GM21390 (cell line): ENCODE measurements around the gene ZNF662.

Experiments used
- ATAC-seq: cut with Tn5 transposase; IDR thresholded peaks from one replicate; pipeline ENCODE4 v1.9.1; 2021; ENCODE audit not compliant: unreplicated experiment

ZNF662 gene

DNA sequence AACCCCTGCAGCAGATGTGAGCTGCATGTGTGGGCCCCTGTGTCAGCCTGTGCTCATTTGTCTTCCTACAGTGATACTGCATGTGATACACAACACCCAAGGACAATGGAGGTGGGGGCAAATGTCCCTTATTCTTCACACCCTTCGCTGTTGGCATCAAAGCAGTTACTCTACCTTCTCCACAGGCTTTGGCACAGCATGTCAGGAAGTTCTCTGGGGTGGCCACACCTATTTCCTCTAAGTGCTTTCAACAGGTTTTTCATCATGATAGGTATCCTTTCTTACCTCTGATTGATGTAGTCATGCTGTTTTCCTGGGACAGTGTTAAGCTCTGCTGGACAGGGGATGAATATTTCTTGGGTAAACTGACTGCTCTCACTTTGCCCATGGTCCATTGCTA is 29.5 kb downstream of the ZNF662 start:
- ATAC-seq: no peak

DNA sequence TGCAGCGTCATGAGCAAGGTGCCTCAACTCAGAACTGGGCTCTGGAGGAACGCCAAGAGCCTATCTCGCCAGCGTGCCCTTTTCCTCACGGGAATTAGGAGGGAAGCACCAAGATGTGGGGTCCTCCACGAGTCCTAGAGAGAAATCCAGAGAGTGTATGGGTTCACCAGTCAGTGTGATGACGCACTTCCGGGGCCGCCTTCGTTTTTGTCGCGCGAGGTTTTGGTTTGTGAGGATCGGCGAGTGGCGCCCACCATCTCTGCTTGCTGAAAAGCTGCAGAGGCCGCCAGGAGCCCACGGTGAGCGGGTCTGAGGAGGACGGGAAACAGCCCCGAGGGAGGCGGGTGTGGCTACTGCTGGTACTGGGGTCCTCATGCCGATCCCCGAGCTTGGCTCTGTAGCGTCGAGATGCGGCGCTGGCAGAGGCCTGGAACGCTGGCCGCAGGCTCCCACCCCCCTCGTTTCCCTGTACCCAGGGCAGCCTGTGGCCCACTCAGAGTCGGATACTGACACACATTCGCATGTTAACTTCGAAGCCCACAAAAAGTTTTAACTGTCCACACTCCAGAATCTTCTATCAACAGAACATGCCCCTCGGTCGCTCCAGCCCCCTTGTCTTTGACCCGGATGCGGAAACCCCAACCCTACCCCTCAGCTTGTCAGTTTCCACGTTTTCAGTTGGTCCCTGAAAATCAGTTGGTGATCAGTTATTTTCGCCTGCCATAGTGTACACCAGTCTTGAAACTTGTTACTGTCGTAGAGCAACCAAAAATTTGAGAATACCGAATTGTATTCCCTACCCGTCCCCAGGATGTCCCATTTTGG is 30.4 kb downstream of the ZNF662 start:
- no peak for ATAC-seq

DNA sequence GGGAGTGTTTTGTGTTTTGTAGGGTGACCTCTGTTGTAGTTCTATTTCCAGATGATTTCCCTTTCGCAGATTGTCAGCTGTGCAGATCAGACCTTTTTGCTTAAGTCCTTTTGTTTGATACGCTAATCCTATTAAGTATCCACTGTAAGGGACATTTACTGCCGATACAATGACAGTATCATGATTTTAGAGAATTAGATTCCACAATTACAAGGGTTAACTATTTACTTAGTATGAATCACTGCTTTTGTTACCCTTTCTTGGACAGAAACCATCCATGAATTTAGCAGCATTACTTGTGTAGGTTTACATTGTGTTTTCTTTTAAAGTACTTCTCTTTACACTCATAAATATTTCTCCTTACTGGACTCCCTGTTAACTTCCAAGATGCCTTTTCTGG is 31.4 kb downstream of the ZNF662 start:
- no peak for ATAC-seq

DNA sequence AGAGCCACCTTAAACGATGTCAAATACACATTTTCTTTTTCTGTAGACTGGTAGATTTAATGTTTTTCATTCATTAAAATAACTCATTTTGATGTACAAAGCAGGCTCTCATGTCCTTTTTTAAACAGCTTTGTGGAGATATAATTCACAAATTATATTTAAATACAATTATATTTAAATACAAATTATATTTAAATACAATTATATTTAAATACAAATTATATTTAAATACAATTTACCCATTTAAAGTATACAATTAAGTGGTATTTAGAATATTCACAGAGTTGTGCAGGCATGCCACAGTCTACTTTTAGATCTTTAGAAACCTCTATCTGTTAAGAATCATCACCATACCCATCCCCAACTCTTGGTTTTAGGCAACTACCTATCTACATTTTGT is 36.8 kb downstream of the ZNF662 start:
- no peak for ATAC-seq

DNA sequence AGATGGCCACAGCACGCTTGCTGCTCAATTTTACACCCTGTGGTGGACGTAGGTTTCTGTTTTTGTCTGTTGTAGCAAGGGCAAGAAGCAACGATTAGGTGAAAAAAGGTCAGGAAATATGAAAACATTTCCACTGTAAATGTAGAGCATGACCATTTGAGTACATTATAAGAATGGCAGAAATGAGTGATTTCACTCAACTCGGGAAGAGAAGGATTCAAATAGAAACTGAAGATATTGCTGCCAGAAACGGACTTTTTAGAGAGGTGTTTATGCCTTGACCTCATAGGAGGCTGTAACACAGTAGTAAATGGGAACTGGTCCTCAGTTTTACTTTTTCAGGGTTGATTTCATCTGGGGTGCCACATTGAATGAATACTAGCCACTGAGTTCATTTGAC is 40.1 kb downstream of the ZNF662 start:
- ATAC-seq: no peak

DNA sequence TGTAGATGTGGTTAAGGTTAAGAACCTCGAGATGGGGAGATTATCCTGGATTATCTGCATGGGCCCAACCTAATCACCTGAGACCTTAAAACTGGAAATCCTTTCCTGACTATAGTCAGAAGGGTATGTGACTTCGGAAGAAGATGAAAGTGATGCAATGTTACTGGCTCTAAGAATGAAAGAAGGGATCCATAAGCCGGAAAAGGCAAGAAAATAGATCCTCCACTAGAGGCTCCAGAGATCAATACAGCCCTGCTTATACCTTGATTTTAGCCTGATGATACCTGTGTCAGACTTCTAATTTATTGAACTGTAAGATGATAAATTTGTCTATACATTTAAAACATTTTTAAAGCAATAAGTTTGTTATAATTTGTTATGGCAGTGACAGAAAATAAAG is 51.6 kb downstream of the ZNF662 start:
- no peak for ATAC-seq

DNA sequence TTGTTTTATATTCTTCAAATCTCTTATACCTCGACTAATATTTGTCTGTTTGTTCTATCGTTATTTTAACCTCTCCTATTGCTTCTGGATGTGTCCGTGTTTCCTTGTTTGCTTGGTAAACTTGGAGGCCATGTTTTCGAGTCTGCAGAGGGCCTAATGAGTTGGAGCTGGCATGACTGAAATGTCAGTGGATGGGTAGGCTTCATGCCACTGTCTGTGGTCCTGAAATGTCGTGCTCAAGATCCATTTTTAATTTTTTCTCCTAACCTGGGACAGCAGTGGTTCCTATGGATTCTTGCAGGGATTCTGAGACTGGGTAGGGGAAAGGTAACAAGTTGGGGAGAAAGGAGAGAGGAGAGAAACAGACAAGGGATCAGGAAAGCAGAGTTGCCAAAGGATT is 54.3 kb downstream of the ZNF662 start:
- ATAC-seq: no peak

DNA sequence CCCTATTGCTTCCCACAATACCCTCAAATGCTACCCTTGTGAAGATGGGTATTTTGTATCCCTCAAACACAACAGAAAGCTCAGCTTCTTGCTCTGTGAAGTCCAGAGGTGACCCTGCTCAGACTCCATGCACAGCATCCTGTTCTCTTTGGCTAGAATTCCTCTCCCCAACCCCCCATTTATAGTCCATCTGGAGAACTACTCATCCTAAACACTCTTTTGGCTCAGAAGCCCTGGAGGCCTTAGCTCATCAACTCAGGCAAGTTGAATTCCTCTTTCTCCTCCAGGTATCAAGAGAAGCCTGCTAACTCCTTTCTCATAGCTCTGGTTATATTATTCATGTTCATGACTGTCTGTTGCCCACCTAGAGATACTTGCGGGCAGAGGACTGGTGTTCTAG is 54.8 kb downstream of the ZNF662 start:
- no peak for ATAC-seq

DNA sequence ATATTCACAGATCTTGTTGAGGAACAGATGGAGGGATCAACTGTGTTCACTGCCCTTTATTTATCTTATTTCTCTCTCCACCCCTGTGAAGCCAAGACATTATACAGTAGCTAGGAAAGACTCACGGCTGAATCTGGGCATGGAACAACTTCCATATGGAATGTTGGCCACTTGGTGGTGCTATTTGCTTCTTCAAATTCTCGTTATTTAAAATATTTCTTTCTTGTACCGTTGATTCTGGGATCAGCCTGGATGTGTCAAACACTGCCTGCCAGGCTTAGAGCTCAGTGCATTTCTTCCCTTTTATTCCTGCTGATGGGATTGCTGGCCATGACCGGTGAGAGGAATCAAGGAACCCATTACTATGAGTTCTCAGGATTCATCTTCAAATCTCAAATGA is 55.7 kb downstream of the ZNF662 start:
- no peak for ATAC-seq

DNA sequence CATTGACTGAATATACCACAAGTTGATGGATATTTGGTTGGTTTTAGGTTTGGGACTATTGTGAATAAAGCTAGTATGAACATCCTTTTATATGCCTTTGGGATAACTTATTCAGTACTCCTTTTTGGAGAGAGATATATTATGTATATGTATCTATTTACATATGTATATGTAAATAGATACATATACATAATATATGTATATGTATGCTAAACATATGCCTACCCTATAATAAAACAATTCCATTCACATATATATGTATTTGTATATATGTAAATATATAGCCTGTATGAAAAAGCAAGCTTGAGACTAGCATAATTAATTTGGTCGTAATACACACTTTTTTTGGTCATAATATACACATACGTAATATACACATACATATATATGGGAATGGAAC is 57.3 kb downstream of the ZNF662 start:
- no peak for ATAC-seq

DNA sequence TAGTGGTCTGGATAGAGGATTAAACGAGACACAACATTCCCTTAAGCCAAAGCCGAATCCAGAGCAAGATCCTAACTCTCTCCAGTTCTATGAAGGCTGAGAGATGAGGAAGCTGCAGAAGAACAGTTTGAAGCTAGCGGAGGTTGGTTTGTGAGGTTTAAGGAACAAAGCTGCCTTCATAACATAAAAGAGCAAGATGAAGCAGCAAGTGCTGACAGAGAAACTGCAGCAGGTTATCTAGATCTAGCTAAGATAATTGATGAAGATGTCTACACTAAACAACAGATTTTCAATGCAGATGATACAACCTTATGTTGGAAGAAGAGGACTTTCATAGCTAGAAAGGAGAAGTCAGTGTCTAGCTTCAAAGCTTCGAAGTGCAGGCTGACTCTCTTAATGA is 58.3 kb downstream of the ZNF662 start:
- no peak for ATAC-seq
